DOHH2 (cell line): ENCODE data around the gene GRM5.
"Not testable (repeated sequence)": the region's sequence is repeated elsewhere in the genome, so short reads cannot be mapped to it uniquely, and the experiment has no call there.

Experiments used
- CTCF ChIP-seq: fragments of 200-600 bp; sonication (generic); IDR thresholded peaks from one replicate; pipeline ENCODE4 v1.5.1; 2014; ENCODE audit warnings: antibody characterized with exemption, mild to moderate bottlenecking, low read depth, low read length; ENCODE audit not compliant: poor library complexity, severe bottlenecking
- EZH2phosphoT487 ChIP-seq: fragments of 200-600 bp; sonication (generic); IDR thresholded peaks from 2 replicates; pipeline ENCODE4 v1.6.1; 2017; ENCODE audit warnings: borderline replicate concordance, mild to moderate bottlenecking, antibody characterized with exemption, low read length, moderate library complexity, mixed read lengths

DNA sequence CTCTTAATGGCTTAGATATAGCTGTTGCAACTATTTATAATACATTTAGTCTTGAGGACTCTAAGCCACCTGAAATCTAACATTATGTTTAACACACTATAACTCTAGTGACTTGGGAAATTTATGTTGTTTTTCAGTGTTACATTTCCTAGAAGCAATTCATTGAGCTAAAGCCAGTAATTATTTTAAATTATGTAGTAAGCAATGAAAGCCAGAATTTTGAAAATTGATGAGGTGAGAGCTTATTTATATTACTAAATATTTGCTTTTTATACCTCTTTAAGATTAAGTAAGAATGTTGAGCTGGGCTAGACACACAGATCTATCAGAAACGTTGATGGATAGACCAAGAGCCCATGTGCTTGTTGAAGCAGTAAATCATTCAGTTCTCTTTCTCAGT lies 5.1 kb upstream of the GRM5 start:
- TF ChIP-seq CTCF, EZH2phosphoT487: not testable (repeated sequence)
